Mammary epithelial cell (primary cell): Measurements from ENCODE around the gene SCP2.

Experiments
- EZH2 ChIP-seq: IDR thresholded peaks from 2 replicates; pipeline ENCODE4 v1.6.1; 2012; ENCODE audit warnings: low read length, inconsistent platforms, borderline replicate concordance
- TF ChIP-seq, protein P1 (sequence below), 2 donors: IDR thresholded peaks in 1 of 2; conservative IDR thresholded peaks in 1 of 2; 2 replicates each; pipeline ENCODE4 v1.5.1; 2011 to 2012; ENCODE audit warnings: inconsistent platforms in 2 of 2, low read length in 2 of 2, mild to moderate bottlenecking in 2 of 2, control low read depth in 1 of 2, low read depth in 1 of 2; ENCODE audit not compliant: insufficient read depth in 1 of 2; ENCODE audit errors: extremely low read depth in 1 of 2

GRCh38 chr1:52901384-52901783, 25.7 kb upstream of the SCP2 start:
- TF ChIP-seq, protein P1, sequence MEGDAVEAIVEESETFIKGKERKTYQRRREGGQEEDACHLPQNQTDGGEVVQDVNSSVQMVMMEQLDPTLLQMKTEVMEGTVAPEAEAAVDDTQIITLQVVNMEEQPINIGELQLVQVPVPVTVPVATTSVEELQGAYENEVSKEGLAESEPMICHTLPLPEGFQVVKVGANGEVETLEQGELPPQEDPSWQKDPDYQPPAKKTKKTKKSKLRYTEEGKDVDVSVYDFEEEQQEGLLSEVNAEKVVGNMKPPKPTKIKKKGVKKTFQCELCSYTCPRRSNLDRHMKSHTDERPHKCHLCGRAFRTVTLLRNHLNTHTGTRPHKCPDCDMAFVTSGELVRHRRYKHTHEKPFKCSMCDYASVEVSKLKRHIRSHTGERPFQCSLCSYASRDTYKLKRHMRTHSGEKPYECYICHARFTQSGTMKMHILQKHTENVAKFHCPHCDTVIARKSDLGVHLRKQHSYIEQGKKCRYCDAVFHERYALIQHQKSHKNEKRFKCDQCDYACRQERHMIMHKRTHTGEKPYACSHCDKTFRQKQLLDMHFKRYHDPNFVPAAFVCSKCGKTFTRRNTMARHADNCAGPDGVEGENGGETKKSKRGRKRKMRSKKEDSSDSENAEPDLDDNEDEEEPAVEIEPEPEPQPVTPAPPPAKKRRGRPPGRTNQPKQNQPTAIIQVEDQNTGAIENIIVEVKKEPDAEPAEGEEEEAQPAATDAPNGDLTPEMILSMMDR (conservative IDR thresholded peaks at IDR 0.05 in 1 of 2, IDR thresholded peaks at IDR 0.05 in 1 of 2; ENCODE audit: extremely low read depth in 1 of 2, insufficient read depth in 1 of 2, low read depth in 1 of 2, low read length in 2 of 2) = no peak
- TF ChIP-seq EZH2 = no peak
